H9 (cell line): ENCODE data around the gene SEMA4D. TPM values are rescaled to one million over a fixed set of nuclear protein-coding genes. Genes with fewer than 3 reads are reported as not detected.

Experiments
- DNase-seq: peaks from one replicate; pipeline ENCODE4 v3.0.0-alpha.2; 2017
- H2AFZ ChIP-seq: one replicate; pipeline ENCODE4 v1.6.1; 2013; ENCODE audit warnings: mild to moderate bottlenecking, low read length, control low read depth, moderate library complexity
- H2AK5ac ChIP-seq: 2 replicates; pipeline ENCODE4 v1.6.1; 2013; ENCODE audit warnings: low read length, control low read depth, mixed read lengths; ENCODE audit not compliant: insufficient read length
- H2BK120ac ChIP-seq: one replicate; pipeline ENCODE4 v1.6.1; 2013; ENCODE audit warnings: low read depth, mild to moderate bottlenecking, low read length, control low read depth, inconsistent platforms; ENCODE audit not compliant: poor library complexity, severe bottlenecking
- H2BK12ac ChIP-seq: 2 replicates; pipeline ENCODE4 v1.6.1; 2013; ENCODE audit warnings: low read length, control low read depth, mixed read lengths, low read depth; ENCODE audit not compliant: insufficient read length
- H2BK15ac ChIP-seq: 2 replicates; pipeline ENCODE4 v1.6.1; 2013; ENCODE audit warnings: low read depth, low read length, control low read depth
- H2BK20ac ChIP-seq: one replicate; pipeline ENCODE4 v1.6.1; 2013; ENCODE audit warnings: low read depth, mild to moderate bottlenecking, low read length, control low read depth, inconsistent platforms; ENCODE audit not compliant: poor library complexity, severe bottlenecking
- H2BK5ac ChIP-seq: 2 replicates; pipeline ENCODE4 v1.6.1; 2013; ENCODE audit warnings: low read length, control low read depth, mixed read lengths; ENCODE audit not compliant: insufficient read length
- H3K14ac ChIP-seq: 2 replicates; pipeline ENCODE4 v1.6.1; 2013; ENCODE audit warnings: low read length, control low read depth; ENCODE audit not compliant: insufficient read depth
- H3K18ac ChIP-seq: 2 replicates; pipeline ENCODE4 v1.6.1; 2013; ENCODE audit warnings: low read depth, mild to moderate bottlenecking, mixed read lengths, low read length, control low read depth; ENCODE audit not compliant: insufficient read length
- H3K23ac ChIP-seq: 2 replicates; pipeline ENCODE4 v1.6.1; 2013; ENCODE audit warnings: low read length, control low read depth, mixed read lengths, low read depth; ENCODE audit not compliant: insufficient read length
- H3K23me2 ChIP-seq: 2 replicates; pipeline ENCODE4 v1.6.1; 2013; ENCODE audit warnings: low read depth, mild to moderate bottlenecking, mixed read lengths, low read length, control low read depth; ENCODE audit not compliant: insufficient read length, poor library complexity, severe bottlenecking
- H3K27ac ChIP-seq: 2 replicates; pipeline ENCODE4 v1.5.1; 2013; ENCODE audit warnings: low read length, control low read depth, mixed read lengths, low read depth; ENCODE audit not compliant: insufficient read length
- H3K27me3 ChIP-seq: 2 replicates; pipeline ENCODE4 v1.6.1; 2013; ENCODE audit warnings: low read length, control low read depth, inconsistent platforms; ENCODE audit not compliant: insufficient read depth
- H3K4ac ChIP-seq: 2 replicates; pipeline ENCODE4 v1.6.1; 2013; ENCODE audit warnings: low read depth, mild to moderate bottlenecking, control low read depth, inconsistent platforms, low read length, moderate library complexity
- H3K4me1 ChIP-seq: 2 replicates; pipeline ENCODE4 v1.6.1; 2013; ENCODE audit warnings: low read length, control low read depth, inconsistent platforms; ENCODE audit not compliant: insufficient read depth
- H3K4me2 ChIP-seq: 2 replicates; pipeline ENCODE4 v1.6.1; 2013; ENCODE audit warnings: low read length, control low read depth, mixed read lengths; ENCODE audit not compliant: insufficient read length, insufficient read depth
- H3K56ac ChIP-seq: 2 replicates; pipeline ENCODE4 v1.6.1; 2013; ENCODE audit warnings: low read depth, mild to moderate bottlenecking, mixed read lengths, low read length, control low read depth; ENCODE audit not compliant: insufficient read length
- H3K79me1 ChIP-seq: 2 replicates; pipeline ENCODE4 v1.6.1; 2013; ENCODE audit warnings: low read depth, mild to moderate bottlenecking, moderate library complexity, low read length, control low read depth, inconsistent platforms; ENCODE audit not compliant: insufficient read depth, poor library complexity, severe bottlenecking
- H3K79me2 ChIP-seq: 2 replicates; pipeline ENCODE4 v1.6.1; 2013; ENCODE audit warnings: low read length, control low read depth, inconsistent platforms; ENCODE audit not compliant: insufficient read depth
- H3K9ac ChIP-seq: 2 replicates; pipeline ENCODE4 v1.6.1; 2013; ENCODE audit warnings: low read length, control low read depth, mixed read lengths; ENCODE audit not compliant: insufficient read length; ENCODE audit errors: extremely low read depth
- H3K9me3 ChIP-seq: one replicate; pipeline ENCODE4 v1.6.1; 2013; ENCODE audit warnings: low read depth, low read length, inconsistent platforms; ENCODE audit not compliant: control insufficient read depth
- H3T11ph ChIP-seq: one replicate; pipeline ENCODE4 v1.6.1; 2013; ENCODE audit warnings: mild to moderate bottlenecking, low read length, control low read depth, inconsistent platforms
- H4K20me1 ChIP-seq: one replicate; pipeline ENCODE4 v1.6.1; 2013; ENCODE audit not compliant: control insufficient read depth, insufficient read length, insufficient read depth
- H4K5ac ChIP-seq: 2 replicates; pipeline ENCODE4 v1.6.1; 2013; ENCODE audit warnings: low read depth, mild to moderate bottlenecking, mixed read lengths, low read length, control low read depth; ENCODE audit not compliant: insufficient read length
- H4K8ac ChIP-seq: replicated peaks from 2 replicates; pipeline ENCODE4 v1.6.1; 2013; ENCODE audit warnings: low read length, control low read depth, mixed read lengths, low read depth; ENCODE audit not compliant: insufficient read length
- H4K91ac ChIP-seq: 2 replicates; pipeline ENCODE4 v1.6.1; 2013; ENCODE audit warnings: low read depth, mild to moderate bottlenecking, moderate library complexity, mixed read lengths, low read length, control low read depth; ENCODE audit not compliant: insufficient read length
- H3K27ac Mint-ChIP-seq, 3 experiments: 2 replicates in 2 of 3; 3 replicates in 1 of 3; pipeline ENCODE4 v1.8.0; 2020 to 2021; ENCODE audit warnings: mixed read lengths in 3 of 3, mild to moderate bottlenecking in 1 of 3, moderate library complexity in 1 of 3
- H3K27me3 Mint-ChIP-seq: 2 replicates; pipeline ENCODE4 v1.8.0; 2021; ENCODE audit warnings: low read depth, mild to moderate bottlenecking, moderate library complexity, mixed read lengths
- H3K36me3 Mint-ChIP-seq, 3 experiments: 2 replicates in 2 of 3; 3 replicates in 1 of 3; pipeline ENCODE4 v1.8.0; 2020 to 2021; ENCODE audit warnings: low read depth in 3 of 3, mixed read lengths in 3 of 3; ENCODE audit not compliant: insufficient read depth in 1 of 3
- H3K4me1 Mint-ChIP-seq, 2 experiments: 2 replicates each; pipeline ENCODE4 v1.8.0; 2020; ENCODE audit warnings: mixed read lengths in 2 of 2
- H3K4me3 Mint-ChIP-seq, 2 experiments: 2 replicates in 1 of 2; 3 replicates in 1 of 2; pipeline ENCODE4 v1.8.0; 2020 to 2021; ENCODE audit warnings: mild to moderate bottlenecking in 2 of 2, mixed read lengths in 2 of 2, moderate library complexity in 1 of 2
- H3K9me3 Mint-ChIP-seq, 2 experiments: 2 replicates in 1 of 2; 3 replicates in 1 of 2; pipeline ENCODE4 v1.8.0; 2020; ENCODE audit warnings: mild to moderate bottlenecking in 2 of 2, mixed read lengths in 2 of 2, moderate library complexity in 1 of 2
- CTCF ChIP-seq: fragments of 200-600 bp; sonication (generic); conservative IDR thresholded peaks from 3 replicates; pipeline ENCODE4 v1.8.0; 2021; ENCODE audit warnings: antibody characterized with exemption, mild to moderate bottlenecking
- WGBS: extraction: QIAGEN DNeasy Blood & Tissue Kit; methylation state at CpG from one replicate; pipeline ENCODE4 v1.1.7; 2013; ENCODE audit warnings: missing lambda C conversion rate, low lambda C conversion rate, mixed read lengths; ENCODE audit not compliant: insufficient read length; ENCODE audit errors: extremely low coverage; 5-methylcytosine and 5-hydroxymethylcytosine counted together
- total RNA-seq: library from RNA; stranded (reverse); gene quantifications from 2 replicates; pipeline ENCODE4 v1.2.1, GENCODE V29; 2021

SEMA4D gene
- total RNA-seq, 1 experiment from 2014 or later: 47.2 TPM

- WGBS: no CpG with 5 or more reads among the region's 13 CpGs
- peaks cover 26 to 62% (median 59%) of the 10 kb centered on the region in 3 experiments; a peak in 6 of 7 replicates for H3K36me3 Mint-ChIP-seq
- peaks cover 4% of the 10 kb centered on the region for H3K79me1 ChIP-seq
- H2BK15ac ChIP-seq: no peak overlapping the region
- no peak overlapping the region for H2AK5ac ChIP-seq
- peaks cover 27 to 31% of the 10 kb centered on the region in 2 experiments for H3K4me1 Mint-ChIP-seq
- no peak overlapping the region for H3K4ac ChIP-seq
- H3K9me3 Mint-ChIP-seq: no peaks in the 10 kb centered on the region
- peak overlapping the region; percentile 46 for H3K4me2 ChIP-seq
- H3K9me3 ChIP-seq: no peaks in the 10 kb centered on the region
- H3K27me3 ChIP-seq: no peaks in the 10 kb centered on the region
- H3K79me2 ChIP-seq: peaks cover 25% of the 10 kb centered on the region; the same call in 1 of the 2 replicates
- H4K5ac ChIP-seq: no peak overlapping the region
- H4K91ac ChIP-seq: no peak overlapping the region
- no peak overlapping the region for H2BK120ac ChIP-seq
- H2AFZ ChIP-seq: no peak overlapping the region
- peak overlapping the region; percentile 73 for H3T11ph ChIP-seq
- peak overlapping the region; percentile 90 to 100 (median 99) for H3K27ac Mint-ChIP-seq
- peak overlapping the region; percentile 49; the same call in 1 of the 2 replicates for H3K14ac ChIP-seq
- H3K56ac ChIP-seq: no peak overlapping the region
- H3K4me3 Mint-ChIP-seq: peak overlapping the region; percentile 79 to 88
- no peak overlapping the region for H2BK12ac ChIP-seq
- DNase-seq: no peak
- H3K18ac ChIP-seq: peak overlapping the region; percentile 4
- no peaks in the 10 kb centered on the region for H3K4me1 ChIP-seq
- no peak overlapping the region for H2BK5ac ChIP-seq
- no peaks in the 10 kb centered on the region for H3K27me3 Mint-ChIP-seq
- no peak overlapping the region for H2BK20ac ChIP-seq
- H3K23me2 ChIP-seq: peaks cover 4% of the 10 kb centered on the region
- H4K8ac ChIP-seq: no peak overlapping the region
- peak overlapping the region; percentile 86 for H3K27ac ChIP-seq
- peak overlapping the region; percentile 88 for H3K9ac ChIP-seq
- H3K23ac ChIP-seq: no peak overlapping the region
- H4K20me1 ChIP-seq: no peaks in the 10 kb centered on the region
- 0 out of 3 replicates have a peak, but pooled peaks have one; percentile 1 for TF ChIP-seq CTCF
These were observed 178.7 kb downstream of the SEMA4D start for GRCh38 chr9:89319015-89319905.
